NCI-H2196 treated with DMSO at 0.1 percent for 48 hours (cell line): Measurements from ENCODE around the gene BLOC1S4.
"Not testable (repeated sequence)": the region's sequence is repeated elsewhere in the genome, so short reads cannot be mapped to it uniquely, and the experiment has no call there.

ENCODE experiments used
- DNase-seq: peaks from one replicate; lab custom pipeline; 2025; ENCODE audit not compliant: unreplicated experiment; lab: John Stamatoyannopoulos, UW

Gene BLOC1S4

DNA sequence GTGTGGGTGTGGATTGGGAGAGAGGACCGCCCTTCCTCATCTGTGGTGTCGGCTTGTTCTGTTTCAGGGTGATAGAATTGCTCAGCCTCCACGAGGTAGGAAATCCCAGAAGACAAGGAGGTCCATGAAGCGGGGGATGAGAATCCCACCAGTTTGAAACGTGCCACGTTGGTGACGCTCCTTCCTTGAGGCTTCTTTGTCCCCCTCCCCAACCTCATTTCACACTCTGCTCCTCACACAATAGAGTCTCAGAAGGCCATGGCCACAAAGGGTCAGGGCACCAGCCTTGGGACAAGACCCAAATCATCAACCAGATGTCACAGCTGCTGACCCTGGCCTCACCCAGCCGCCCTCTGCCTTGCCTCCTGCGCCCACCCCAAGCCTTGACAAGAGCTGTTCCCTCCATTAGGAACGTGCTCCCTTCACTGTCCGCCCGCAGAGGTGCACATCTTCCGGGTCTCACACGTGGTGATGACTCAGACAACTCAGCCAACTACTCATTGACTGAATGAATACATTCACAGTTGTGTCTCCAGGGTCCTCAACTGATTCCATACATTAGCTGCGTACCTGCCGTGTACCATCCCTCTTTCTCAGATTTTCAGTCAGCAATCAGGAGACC is 18.3 kb downstream of the BLOC1S4 start:
- no peak for DNase-seq

DNA sequence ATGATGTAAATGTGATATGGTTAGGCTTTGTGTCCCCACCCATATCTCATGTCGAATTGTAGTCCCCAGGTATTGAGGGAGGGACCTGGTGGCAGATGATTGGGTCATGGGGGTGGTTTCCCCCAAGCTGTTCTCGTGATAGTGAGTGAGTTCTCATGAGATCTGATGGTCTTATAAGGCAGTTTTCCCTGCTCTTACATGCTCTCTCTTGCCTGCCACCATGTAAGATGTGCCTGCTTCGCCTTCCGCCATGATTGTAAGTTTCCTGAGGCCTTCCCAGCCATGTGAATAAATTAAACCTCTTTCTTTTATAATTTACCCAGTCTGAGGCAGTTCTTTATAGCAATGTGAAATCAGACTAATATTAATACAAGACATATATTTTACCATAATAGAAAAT is 23.9 kb downstream of the BLOC1S4 start:
- no peak for DNase-seq

GRCh38 chr4:6740347-6740746 is 24.4 kb downstream of the BLOC1S4 start:
- no peak for DNase-seq

DNA sequence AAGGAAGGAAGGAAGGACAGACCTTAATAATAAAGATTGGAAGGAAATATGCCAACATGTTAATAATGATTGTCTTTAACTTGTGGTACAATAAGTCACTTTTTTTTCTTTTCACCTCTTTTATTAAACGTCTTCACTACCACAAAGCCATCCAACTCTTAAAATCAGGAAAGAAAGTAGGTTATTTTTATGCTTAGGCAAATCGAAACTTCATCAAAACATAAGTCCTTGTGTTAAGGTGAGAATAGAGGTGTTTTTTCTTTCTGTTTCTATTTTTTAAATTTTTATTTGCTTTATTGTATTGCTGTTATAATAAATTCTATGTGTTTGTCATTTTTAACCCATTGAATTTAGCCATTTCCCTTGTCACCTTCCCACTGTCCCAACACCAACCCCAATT is 26.5 kb downstream of the BLOC1S4 start:
- no peak for DNase-seq

DNA sequence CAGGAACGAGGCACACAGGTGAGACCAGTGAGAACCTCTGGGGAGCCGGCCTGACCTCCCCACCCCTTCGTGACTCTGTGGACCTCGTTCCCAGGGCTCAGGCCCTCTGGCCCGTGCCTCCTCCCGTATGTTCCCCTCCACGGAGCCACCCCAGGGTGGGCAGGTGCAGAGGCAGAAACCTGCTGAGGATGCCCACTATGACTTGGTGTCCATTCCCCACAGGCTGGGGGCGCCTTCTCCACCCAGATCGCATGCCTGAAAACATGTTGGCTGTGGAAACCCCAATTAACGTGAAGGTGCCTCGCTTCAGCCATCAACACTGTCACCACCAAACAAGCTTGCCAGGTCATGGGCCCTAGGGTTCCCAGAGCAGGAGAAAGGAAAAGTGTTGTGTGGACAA is 27.0 kb downstream of the BLOC1S4 start:
- DNase-seq: no peak

- DNase-seq: peak; percentile 98
Observed at GRCh38 chr4:6746721-6747293, 30.8 kb downstream of the BLOC1S4 start.

GRCh38 chr4:6747294-6748051 is 31.5 kb downstream of the BLOC1S4 start:
- peak; percentile 98 for DNase-seq

DNA sequence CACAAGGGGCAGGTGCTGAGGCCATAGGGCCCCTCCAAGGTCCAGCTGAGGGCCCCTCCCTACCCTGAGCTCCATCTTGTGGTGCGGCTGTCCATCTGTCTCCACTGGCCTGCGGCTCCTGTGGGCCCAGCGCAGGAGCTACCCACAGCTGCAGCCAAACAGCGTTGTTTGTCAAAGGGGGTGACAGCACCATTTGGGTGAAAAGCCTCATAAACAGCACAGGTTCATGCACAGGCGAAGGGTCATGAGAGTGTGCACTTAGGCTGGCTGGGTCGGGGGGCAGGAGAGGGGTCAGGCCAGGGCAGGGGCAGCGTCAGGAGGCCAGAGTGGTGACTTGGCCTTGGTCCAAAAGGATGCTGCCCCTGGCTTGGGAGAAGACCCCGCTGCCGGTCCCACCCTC is 32.3 kb downstream of the BLOC1S4 start:
- DNase-seq: no peak

DNA sequence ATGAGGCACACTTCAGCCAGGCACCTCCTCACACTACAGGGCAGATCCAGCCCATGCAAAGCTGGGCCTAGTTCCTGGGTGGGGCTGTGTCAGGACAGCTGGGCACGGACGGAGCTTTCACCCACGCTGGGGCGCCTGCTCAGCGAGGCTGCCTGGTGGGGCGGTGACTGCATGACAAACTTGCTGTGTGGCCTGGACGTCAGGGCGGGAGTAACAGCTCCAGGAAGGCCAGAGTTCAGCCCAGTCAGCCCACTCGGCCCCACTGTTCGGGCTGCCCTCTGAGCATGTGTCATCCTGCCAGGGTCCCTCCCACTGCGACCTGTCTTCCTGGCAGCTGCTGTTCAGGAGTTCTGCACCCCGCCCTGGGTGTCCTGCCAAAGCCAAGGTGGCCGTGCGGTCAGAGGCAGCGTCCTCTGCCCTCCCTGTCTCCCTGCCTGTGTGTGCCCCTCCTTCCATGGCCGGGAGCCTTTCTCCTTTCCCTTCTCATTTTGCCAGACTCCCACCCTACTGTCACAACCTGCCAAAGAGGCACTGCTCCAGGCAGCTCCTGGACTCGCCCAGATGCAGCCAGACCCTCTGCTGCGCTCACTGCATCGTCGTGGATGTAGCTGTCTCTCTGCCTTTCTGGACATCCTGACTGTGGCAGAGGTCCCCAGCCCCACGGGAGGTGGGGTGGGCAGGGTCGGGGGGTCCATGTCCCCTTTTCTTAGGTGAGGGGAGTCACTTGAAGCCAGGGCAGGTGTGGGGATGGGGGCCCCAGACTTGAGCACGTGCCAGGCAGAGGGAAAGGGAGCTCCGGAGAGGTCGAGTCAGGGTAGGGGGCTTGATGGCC is 33.6 kb downstream of the BLOC1S4 start:
- DNase-seq: no peak

DNA sequence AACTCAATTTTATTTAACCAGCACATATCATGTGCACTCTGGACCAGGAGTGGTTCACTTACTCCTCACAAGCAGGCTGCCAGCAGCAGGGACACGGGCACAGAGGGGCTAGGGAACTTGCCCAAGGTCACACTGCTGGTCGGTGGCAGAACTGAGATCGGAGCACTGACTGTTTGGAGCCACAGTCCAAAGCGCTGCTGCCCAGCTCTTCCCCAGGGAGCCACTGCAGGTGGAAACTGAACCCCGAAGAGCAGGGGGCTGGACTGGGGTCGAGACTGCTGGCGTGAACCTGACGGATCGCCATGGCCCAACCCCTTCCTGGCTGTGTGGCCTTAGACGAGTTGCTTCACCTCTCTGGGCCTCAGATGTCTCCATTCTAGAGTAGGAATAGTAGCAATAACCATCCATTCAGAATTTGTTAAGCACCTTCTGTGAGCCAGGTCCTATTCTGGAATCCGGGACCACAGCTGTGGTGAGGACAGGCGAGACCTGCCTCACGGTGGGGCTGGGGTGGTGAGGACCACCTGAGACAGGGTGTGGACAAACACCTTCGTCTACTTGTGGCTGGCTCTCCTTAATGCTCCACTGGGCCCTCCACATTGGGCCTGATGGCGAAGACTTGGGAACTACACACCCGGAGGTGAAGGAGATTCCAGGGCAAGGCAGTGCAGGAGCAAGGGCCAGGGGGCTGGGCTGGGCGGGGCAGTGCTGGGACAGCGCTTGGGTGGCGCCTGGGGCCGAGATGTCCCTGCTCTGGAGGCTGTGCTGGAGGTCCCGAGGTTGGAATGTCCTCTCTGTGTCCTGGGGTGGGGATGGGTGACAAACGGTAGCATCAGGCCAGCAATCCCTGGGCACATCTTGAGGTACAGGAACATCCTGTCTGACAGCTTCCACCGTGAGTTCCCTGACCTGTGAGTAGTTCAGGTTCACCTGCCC is 34.6 kb downstream of the BLOC1S4 start:
- DNase-seq: no peak

DNA sequence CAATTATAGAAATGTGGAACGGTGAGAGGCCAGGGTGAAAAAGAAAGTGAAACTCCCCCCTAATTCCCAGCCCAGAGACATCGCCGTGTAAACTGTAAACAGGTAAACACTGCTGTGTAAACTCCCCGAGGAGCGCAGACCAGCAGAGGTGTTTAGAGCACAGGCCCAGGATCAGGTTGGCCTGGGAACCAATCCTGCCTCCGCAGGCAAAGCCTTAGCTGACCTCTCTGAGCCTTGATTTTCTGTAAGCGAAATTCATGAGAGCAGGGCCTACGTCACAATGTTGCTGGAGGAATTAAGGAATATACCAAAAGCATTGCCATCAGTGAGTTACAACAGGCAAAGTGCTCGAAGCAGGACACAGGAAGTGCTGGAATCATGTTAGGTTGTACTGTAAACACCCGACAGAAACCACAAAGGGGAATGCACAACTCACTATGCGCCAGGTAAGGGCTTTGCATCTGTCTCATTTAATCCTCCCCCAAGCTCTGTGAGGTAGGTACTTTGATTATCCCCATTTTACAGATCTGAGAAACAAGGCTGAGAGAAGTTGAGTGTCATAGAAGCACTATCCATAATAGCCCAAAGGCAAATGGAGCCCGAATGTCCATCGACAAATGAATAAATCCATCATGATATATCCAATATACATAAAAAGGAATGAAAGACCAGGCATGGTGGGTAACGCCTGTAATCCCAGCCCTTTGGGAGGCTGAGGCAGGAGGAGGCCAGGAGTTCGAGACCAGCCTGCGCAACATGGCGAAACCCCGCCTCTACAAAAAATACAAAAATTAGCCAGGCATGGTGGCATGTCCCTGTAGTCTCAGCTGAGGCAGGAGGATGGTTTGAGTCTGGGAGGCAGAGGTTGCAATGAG is 35.9 kb downstream of the BLOC1S4 start:
- no peak for DNase-seq

DNA sequence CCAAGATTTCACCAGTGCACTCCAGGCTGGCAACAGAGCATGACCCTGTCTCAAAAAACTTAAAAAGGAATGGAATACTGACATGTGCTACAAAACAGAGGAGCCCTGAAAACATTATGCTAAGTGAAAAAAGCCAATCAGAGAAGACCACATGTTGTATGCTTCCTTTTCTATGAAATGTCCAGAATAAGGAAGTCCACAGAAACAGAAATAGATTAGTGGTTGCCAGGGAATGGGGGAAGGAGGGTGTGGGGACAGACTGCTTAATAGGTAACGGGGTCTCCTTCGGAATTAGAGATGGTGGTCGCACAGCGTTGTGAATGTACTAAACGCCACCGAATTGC is 36.5 kb downstream of the BLOC1S4 start:
- DNase-seq: no peak

DNA sequence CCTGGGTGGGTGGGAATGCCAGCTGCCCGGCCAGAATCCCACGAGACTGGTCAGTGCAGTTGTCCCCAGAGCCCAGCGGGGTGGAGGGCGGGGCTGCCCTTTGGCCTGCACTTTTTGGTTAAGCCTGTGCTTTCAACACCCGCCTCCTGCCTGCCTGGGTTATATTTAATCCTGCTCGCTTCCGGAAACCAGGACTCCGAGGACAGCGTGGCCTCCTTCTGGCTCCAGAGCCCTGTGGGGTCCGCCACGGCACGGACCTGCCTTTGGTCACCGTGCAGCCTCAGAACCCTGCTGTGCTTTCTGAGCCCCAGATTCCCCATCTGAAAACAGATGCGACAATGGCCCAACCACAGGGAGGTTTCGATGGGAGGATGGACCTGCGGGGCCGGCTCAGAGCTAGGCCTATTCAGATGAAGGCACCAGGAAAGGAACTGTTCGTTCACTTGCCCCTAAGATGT is 37.2 kb downstream of the BLOC1S4 start:
- no peak for DNase-seq

GRCh38 chr4:6753891-6754290 is 37.9 kb downstream of the BLOC1S4 start:
- no peak for DNase-seq

GRCh38 chr4:6754481-6755087 is 38.6 kb downstream of the BLOC1S4 start:
- DNase-seq: no peak

DNA sequence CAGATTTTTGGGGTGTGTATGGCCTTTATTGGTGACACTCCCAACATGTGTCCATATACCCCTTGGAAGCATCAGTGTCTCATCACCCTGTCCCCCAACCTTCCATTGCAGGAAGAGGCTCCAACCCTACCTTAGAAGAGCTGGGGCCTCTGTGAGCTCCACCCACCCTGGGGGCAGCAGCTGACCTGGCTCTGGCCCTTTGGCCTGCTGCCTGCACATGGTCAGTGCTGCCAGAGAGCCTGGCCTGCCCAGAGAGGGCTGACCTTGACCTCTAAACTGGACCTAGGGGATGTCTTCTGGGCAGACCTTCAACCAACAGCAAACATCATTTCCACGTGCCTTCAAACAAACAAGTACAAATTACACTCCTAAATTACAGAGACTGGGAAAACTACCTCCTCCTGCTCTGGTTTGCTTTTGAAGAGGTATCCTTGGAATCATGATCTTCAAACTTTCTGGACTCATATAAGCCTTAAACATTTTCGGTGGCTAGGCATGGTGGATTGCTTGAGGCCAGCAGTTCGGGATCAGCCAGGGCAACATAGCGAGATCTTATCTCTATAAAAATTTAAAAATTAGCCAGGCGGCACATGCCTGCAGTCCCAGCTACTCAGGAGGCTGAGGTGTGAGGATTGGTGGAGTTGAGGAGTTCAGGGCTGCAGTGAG is 39.2 kb downstream of the BLOC1S4 start:
- no peak for DNase-seq

DNA sequence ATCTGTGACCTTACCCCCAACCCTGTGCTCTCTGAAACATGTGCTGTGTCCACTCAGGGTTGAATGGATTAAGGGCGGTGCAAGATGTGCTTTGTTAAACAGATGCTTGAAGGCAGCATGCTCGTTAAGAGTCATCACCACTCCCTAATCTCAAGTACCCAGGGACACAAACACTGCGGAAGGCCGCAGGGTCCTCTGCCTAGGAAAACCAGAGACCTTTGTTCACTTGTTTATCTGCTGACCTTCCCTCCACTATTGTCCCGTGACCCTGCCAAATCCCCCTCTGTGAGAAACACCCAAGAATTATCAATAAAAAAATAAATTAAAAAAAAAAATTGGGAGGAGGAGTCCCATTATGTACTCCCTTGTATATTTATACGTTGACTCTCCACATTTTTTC is 40.4 kb downstream of the BLOC1S4 start:
- not testable (repeated sequence) for DNase-seq

- DNase-seq: no peak
Observed at GRCh38 chr4:6758728-6759127, 42.8 kb downstream of the BLOC1S4 start.

GRCh38 chr4:6760865-6761264 is 44.9 kb downstream of the BLOC1S4 start:
- DNase-seq: no peak
